Kidney (tissue), 14 donors: ENCODE measurements around the gene ELOVL1. TPM values are rescaled to one million over a fixed set of nuclear protein-coding genes. Genes with fewer than 3 reads are reported as not detected.

Experiments
- DNase-seq, 5 donors: peaks; one replicate each; pipeline ENCODE4 v3.0.0-alpha.2; 2013 to 2020
- FAIRE-seq: peaks from 2 replicates; lab custom pipeline; 2012; peaks lifted over from hg19 to GRCh38; lab: Jason Lieb, UNC
- H3K27ac ChIP-seq, 2 donors: one replicate each; pipeline ENCODE4 v1.7.0; 2013; ENCODE audit warnings: low read depth in 2 of 2, low read length in 2 of 2, inconsistent platforms in 1 of 2
- H3K27me3 ChIP-seq: one replicate; pipeline ENCODE4 v1.7.1; 2013; ENCODE audit warnings: low read length, inconsistent platforms; ENCODE audit not compliant: control insufficient read depth, insufficient read depth
- H3K36me3 ChIP-seq, 3 donors: one replicate each; pipeline versions ENCODE4 v1.7.0 to v1.7.1; 2013; ENCODE audit warnings: low read length in 3 of 3, control low read depth in 1 of 3, inconsistent platforms in 1 of 3; ENCODE audit not compliant: insufficient read depth in 3 of 3, control insufficient read depth in 2 of 3
- H3K4me1 ChIP-seq, 3 donors: one replicate each; pipeline versions ENCODE4 v1.7.0 to v1.7.1; 2013; ENCODE audit warnings: low read length in 3 of 3, inconsistent platforms in 1 of 3, low read depth in 1 of 3; ENCODE audit not compliant: control insufficient read depth in 2 of 3, insufficient read depth in 2 of 3
- H3K4me3 ChIP-seq, 3 donors: one replicate each; pipeline versions ENCODE4 v1.7.0 to v1.8.1; 2013; ENCODE audit warnings: low read length in 3 of 3, control low read depth in 1 of 3, inconsistent platforms in 1 of 3
- H3K9ac ChIP-seq, 3 donors: one replicate each; pipeline versions ENCODE4 v1.7.0 to v1.7.1; 2013; ENCODE audit warnings: low read length in 3 of 3, control low read depth in 1 of 3, inconsistent platforms in 1 of 3
- H3K9me3 ChIP-seq, 3 donors: one replicate each; pipeline versions ENCODE4 v1.7.0 to v1.7.1; 2013; ENCODE audit warnings: low read length in 3 of 3, control low read depth in 1 of 3, inconsistent platforms in 1 of 3; ENCODE audit not compliant: control insufficient read depth in 2 of 3, insufficient read depth in 1 of 3
- CTCF ChIP-seq: IDR thresholded peaks from 3 replicates; pipeline ENCODE4 v1.5.1; 2012; ENCODE audit warnings: mild to moderate bottlenecking, moderate library complexity, borderline replicate concordance; ENCODE audit not compliant: insufficient read depth; ENCODE audit errors: extremely low read depth
- intact Hi-C: fragments of 100-400 bp; cut with DNase I; formaldehyde crosslinking; loops from one replicate; pipeline ENCODE4 v1.11.1; 2022
- polyA plus RNA-seq: library from polyadenylated mRNA; stranded (reverse); fragments of 350-450 nt; fragmentation: Illumina TruSeq; extraction: RNeasy Lipid Tissue Mini Kit (QIAGEN cat#74804); gene quantifications from one replicate; pipeline ENCODE4 v1.2.3, GENCODE V29; 2014; ENCODE audit warnings: low read depth, low replicate concordance; ENCODE audit not compliant: insufficient read depth
- total RNA-seq: library from RNA; stranded (reverse); fragmentation: NEBNext Ultra II Directional; extraction: Animal tissue kit (Norgen Biotek cat#: 25700); gene quantifications from one replicate; pipeline ENCODE4 v1.2.1, GENCODE V29; 2021
- donor health status: control.
- donor health status: control.
- donor health status: control.
- donor health status: control.
- donor health status: control.
- donor health status: DM: yes; HTN: yes; CAD: no.
- donor health status: Normal renal cell carcinoma (clear cell type).

The ELOVL1 gene
- total and polyA plus RNA-seq, 2 donors from 2014 or later, result 85.1 to 86.0 TPM

DNA sequence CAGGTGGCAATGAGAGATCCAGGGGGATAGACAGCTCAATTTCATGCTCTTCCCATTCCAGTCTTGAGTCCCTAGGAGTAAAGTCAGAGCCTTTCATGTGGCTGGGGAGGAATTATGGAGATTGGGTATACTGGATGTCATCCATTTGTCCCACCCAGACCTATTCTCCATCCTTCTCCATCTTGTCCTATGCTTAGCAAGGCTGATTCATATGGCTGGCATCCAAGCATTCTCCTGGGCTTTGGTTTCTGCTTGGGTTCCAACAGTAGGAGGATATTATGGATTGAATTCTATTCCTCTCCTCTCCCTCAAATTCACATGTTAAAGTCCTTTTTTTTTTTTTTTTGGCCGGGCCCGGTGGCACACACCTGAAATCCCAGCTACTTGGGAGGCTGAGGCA lies 12.9 kb downstream of the ELOVL1 start:
- no peak for DNase-seq
- Histone ChIP-seq H3K9ac (no peak overlapping the region), H3K9me3 (no peaks in the 10 kb centered on the region), H3K27me3 (no peaks in the 10 kb centered on the region), H3K4me1 (peaks cover 0 to 15% (median 12%) of the 10 kb centered on the region in 3 donors), H3K27ac (no peak overlapping the region), H3K4me3 (no peak overlapping the region), H3K36me3 (no peaks in the 10 kb centered on the region)
- no peak for TF ChIP-seq CTCF
- intact Hi-C loops, result no loop called here
- FAIRE-seq, result no peak

DNA sequence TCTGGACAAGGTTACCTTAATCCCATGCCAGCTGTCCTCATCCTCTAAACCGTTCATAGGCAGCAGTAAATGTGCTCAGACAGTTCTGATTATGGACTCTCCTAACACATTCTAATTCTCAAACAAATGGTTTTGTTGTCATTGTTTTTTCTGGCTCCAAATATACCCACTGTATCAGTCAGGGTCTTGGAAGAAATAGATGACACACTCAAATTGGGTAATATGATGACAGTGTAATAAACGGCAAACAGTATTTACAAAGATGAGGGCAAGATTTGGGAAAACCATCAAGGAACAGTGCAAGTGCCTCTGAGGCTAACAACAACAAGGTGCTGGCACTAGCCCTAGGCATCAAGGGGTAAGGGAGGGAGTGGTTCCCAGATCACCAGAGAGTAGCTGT lies 13.3 kb downstream of the ELOVL1 start:
- FAIRE-seq, result no peak
- DNase-seq, result no peak
- no peaks in the 10 kb centered on the region for H3K27me3 ChIP-seq
- no peak overlapping the region for H3K9ac ChIP-seq
- no peak overlapping the region for H3K27ac ChIP-seq
- TF ChIP-seq CTCF, result no peak
- no peak overlapping the region for H3K4me3 ChIP-seq
- peaks cover 3 to 19% (median 15%) of the 10 kb centered on the region in 3 donors for H3K4me1 ChIP-seq
- no peaks in the 10 kb centered on the region for H3K9me3 ChIP-seq
- no peaks in the 10 kb centered on the region for H3K36me3 ChIP-seq
- intact Hi-C loops, result no loop called here

DNA sequence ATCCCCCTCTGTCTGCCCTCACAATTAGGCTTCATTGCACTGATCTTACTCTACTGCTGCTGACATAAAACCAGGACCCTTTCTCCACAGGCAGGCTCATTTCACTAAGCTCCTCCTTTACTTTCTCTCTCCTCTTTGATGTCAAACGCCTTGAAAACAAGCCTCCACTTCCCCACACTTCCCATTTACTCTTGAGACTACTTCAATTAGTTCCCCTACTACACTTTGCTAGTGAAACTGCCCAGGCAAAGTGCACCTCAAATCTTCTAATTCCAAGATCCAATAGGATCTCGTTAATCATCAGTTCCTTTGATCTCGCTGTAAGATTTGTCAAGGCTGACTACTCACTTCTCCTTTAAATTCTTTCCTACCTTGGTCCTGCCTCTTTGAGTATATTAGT lies 14.9 kb downstream of the ELOVL1 start:
- Histone ChIP-seq H3K27me3 (no peaks in the 10 kb centered on the region), H3K27ac (no peak overlapping the region), H3K9me3 (no peaks in the 10 kb centered on the region), H3K4me1 (peaks cover 3 to 18% (median 10%) of the 10 kb centered on the region in 3 donors), H3K36me3 (no peaks in the 10 kb centered on the region), H3K4me3 (no peak overlapping the region), H3K9ac (no peak overlapping the region)
- intact Hi-C loops, result no loop called here
- peak in 2 of 5 donors; percentile 20 to 30 for DNase-seq
- TF ChIP-seq CTCF, result no peak
- FAIRE-seq, result no peak

- H3K36me3 ChIP-seq, result no peaks in the 10 kb centered on the region
- FAIRE-seq, result no peak
- H3K4me1 ChIP-seq, result peaks cover 3 to 17% (median 9%) of the 10 kb centered on the region in 3 donors
- no peak for TF ChIP-seq CTCF
- H3K4me3 ChIP-seq, result no peak overlapping the region
- H3K9me3 ChIP-seq, result no peaks in the 10 kb centered on the region
- H3K9ac ChIP-seq, result no peak overlapping the region
- intact Hi-C loops, result no loop called here
- no peak overlapping the region for H3K27ac ChIP-seq
- no peaks in the 10 kb centered on the region for H3K27me3 ChIP-seq
- DNase-seq, result no peak
These were observed 15.5 kb downstream of the ELOVL1 start for GRCh38 chr1:43352351-43352705.
